HepG2 (cell line): Measurements from ENCODE around the gene DNMT3B. TPM values are rescaled to one million over a fixed set of nuclear protein-coding genes. Genes with fewer than 3 reads are reported as not detected.

Experiments
- CCDC6 ChIP-seq: sonication (generic); formaldehyde crosslinking; IDR thresholded peaks from 2 replicates; pipeline ENCODE4 v1.8.1; 2022; ENCODE audit warnings: mild to moderate bottlenecking, missing genetic modification reagents, moderate library complexity
- ERF ChIP-seq: IDR thresholded peaks from 2 replicates; pipeline ENCODE4 v1.6.1; 2018; ENCODE audit warnings: missing biosample characterization, missing genetic modification reagents
- FOXP1 ChIP-seq, 2 experiments: fragments of 450-650 bp in 1 of 2; IDR thresholded peaks; 2 replicates each; pipeline ENCODE4 v1.6.1; 2017 to 2018; ENCODE audit warnings: antibody characterized with exemption in 1 of 2
- GATAD1 ChIP-seq: IDR thresholded peaks from 2 replicates; pipeline ENCODE4 v1.6.1; 2016; ENCODE audit warnings: missing genetic modification reagents, missing compliant biosample characterization
- KAT8 ChIP-seq: IDR thresholded peaks from 2 replicates; pipeline ENCODE4 v1.6.1; 2016; ENCODE audit warnings: missing genetic modification reagents, missing compliant biosample characterization
- MIER2 ChIP-seq: IDR thresholded peaks from 2 replicates; pipeline ENCODE4 v1.6.1; 2016; ENCODE audit warnings: missing biosample characterization, missing genetic modification reagents
- NCOA1 ChIP-seq: sonication (generic); formaldehyde crosslinking; IDR thresholded peaks from 2 replicates; pipeline ENCODE4 v1.9.0; 2021; ENCODE audit warnings: missing genetic modification reagents
- RORA ChIP-seq: sonication (generic); formaldehyde crosslinking; IDR thresholded peaks from 2 replicates; pipeline ENCODE4 v1.5.0; 2020; ENCODE audit warnings: mild to moderate bottlenecking, missing genetic modification reagents, moderate library complexity
- TGIF2 ChIP-seq: IDR thresholded peaks from 2 replicates; pipeline ENCODE4 v1.6.1; 2016; ENCODE audit warnings: control low read depth, missing compliant biosample characterization
- YY1 ChIP-seq: IDR thresholded peaks from 2 replicates; pipeline ENCODE4 v1.6.1; 2011; ENCODE audit warnings: low read length, low read depth, moderate library complexity, mild to moderate bottlenecking; ENCODE audit not compliant: insufficient read depth, insufficient replicate concordance
- ZBTB40 ChIP-seq, 2 experiments: fragments of 450-650 bp in 1 of 2; sonication (generic) in 1 of 2; formaldehyde crosslinking in 1 of 2; IDR thresholded peaks; 2 replicates each; pipeline versions ENCODE4 v1.6.1 to v1.8.0; 2016 to 2022; ENCODE audit warnings: antibody characterized with exemption in 1 of 2, mild to moderate bottlenecking in 1 of 2, missing genetic modification reagents in 1 of 2
- ZFP91 ChIP-seq: sonication (generic); formaldehyde crosslinking; IDR thresholded peaks from 2 replicates; pipeline ENCODE4 v1.9.0; 2022; ENCODE audit warnings: missing genetic modification reagents, mild to moderate bottlenecking, borderline replicate concordance
- ZKSCAN5 ChIP-seq: sonication (generic); formaldehyde crosslinking; IDR thresholded peaks from 2 replicates; pipeline ENCODE4 v1.5.1; 2020; ENCODE audit warnings: mild to moderate bottlenecking, missing genetic modification reagents
- ZNF20 ChIP-seq: sonication (generic); formaldehyde crosslinking; IDR thresholded peaks from 2 replicates; pipeline ENCODE4 v1.4.0; 2020; ENCODE audit warnings: mild to moderate bottlenecking, moderate library complexity, missing genetic modification reagents
- ZNF543 ChIP-seq: sonication (generic); formaldehyde crosslinking; IDR thresholded peaks from 2 replicates; pipeline ENCODE4 v1.4.0; 2020; ENCODE audit warnings: mild to moderate bottlenecking, missing genetic modification reagents
- polyA plus RNA-seq, 8 experiments: library from polyadenylated mRNA; depleted of rRNA in 3 of 8; stranded (reverse) in 7 of 8; unstranded in 1 of 8; fragments of >200 nt; fragmentation: Illumina TruSeq in 4 of 8; extraction: Trizol in 4 of 8; gene quantifications; 2 replicates each; pipeline versions ENCODE4 v1.2.1 to v1.2.3, GENCODE V29; 2011 to 2016; ENCODE audit warnings: low read depth in 4 of 8, missing spikeins in 1 of 8, mixed read lengths in 1 of 8; ENCODE audit not compliant: insufficient read depth in 1 of 8
- total RNA-seq, 5 experiments: library from RNA; depleted of rRNA; stranded (reverse); fragments of >200 nt; fragmentation: Illumina TruSeq; extraction: Trizol; gene quantifications; 2 replicates each; pipeline ENCODE4 v1.2.3, GENCODE V29; 2016; ENCODE audit warnings: low read depth in 1 of 5

The DNMT3B gene
- total and polyA plus RNA-seq, 2 of the 13 experiments (the other 11 are each of a cell fraction or from before 2014, with no cell fraction given) = 3.8 to 13.9 TPM

GRCh38 chr20:32819992-32820697, 58.0 kb downstream of the DNMT3B start (continued):
- no peak for TF ChIP-seq ZBTB40 (IDR thresholded peaks at IDR 0.05)
- peak; percentile 72; the same call in 1 of the 2 replicates for TF ChIP-seq ZBTB40 (CRISPR knock-in tag; IDR thresholded peaks at IDR 0.05)
- no peak for TF ChIP-seq RORA (CRISPR knock-in tag)
- TF ChIP-seq GATAD1 (CRISPR knock-in tag) = peak; percentile 29; the same call in 1 of the 2 replicates
- TF ChIP-seq ZNF20 (CRISPR knock-in tag) = no peak
- TF ChIP-seq KAT8 (CRISPR knock-in tag) = peak; percentile 54
- TF ChIP-seq TGIF2 (CRISPR knock-in tag) = no peak
- peak; percentile 62 for TF ChIP-seq YY1
- TF ChIP-seq FOXP1 (IDR thresholded peaks at IDR 0.05) = no peak
- no peak for TF ChIP-seq FOXP1 (CRISPR knock-in tag; IDR thresholded peaks at IDR 0.05)
- no peak for TF ChIP-seq ZKSCAN5
- no peak for TF ChIP-seq MIER2
- 0 out of 2 replicates have a peak, but pooled peaks have one; percentile 40 for TF ChIP-seq NCOA1 (CRISPR knock-in tag)
- TF ChIP-seq ERF (CRISPR knock-in tag) = peak; percentile 62
- TF ChIP-seq ZNF543 (CRISPR knock-in tag) = peak; percentile 67
- peak; percentile 77 for TF ChIP-seq CCDC6
- TF ChIP-seq ZFP91 (CRISPR knock-in tag) = peak; percentile 31; the same call in 1 of the 2 replicates
